ENCODE data around the gene RAD51B.

- TF ChIP-seq CTCF (IDR thresholded peaks at IDR 0.05), result no peak
- no peak for TF ChIP-seq POLR2A (IDR thresholded peaks at IDR 0.05)
These were observed 598.9 kb downstream of the RAD51B start for GRCh38 chr14:68418174-68419118.
